Measurements from ENCODE around the gene NOL12. TPM values are rescaled to one million over a fixed set of nuclear protein-coding genes. Genes with fewer than 3 reads are reported as not detected.

NOL12 gene
- total RNA-seq, 3 donors from 2014 or later = 24.5 to 29.4 (median 24.6) TPM

GRCh38 chr22:37660709-37661045 is 25.5 kb upstream of the NOL12 start:
- no peak for DNase-seq (ENCODE audit: low spot score in 2 of 2)
- peaks cover 4 to 17% of the 10 kb centered on the region in 2 donors for H3K4me1 ChIP-seq
- TF ChIP-seq POLR2AphosphoS5 (IDR thresholded peaks at IDR 0.05) (no peak), CTCF (IDR thresholded peaks at IDR 0.05) (no peak), POLR2A (IDR thresholded peaks at IDR 0.05) (no peak)
- no peaks in the 10 kb centered on the region for H3K9me3 ChIP-seq
- H3K4me3 ChIP-seq = peak overlapping the region in 1 of 3 donors; percentile 1
- H3K36me3 ChIP-seq = no peaks in the 10 kb centered on the region
- peak overlapping the region; percentile 63 to 82 for H3K27ac ChIP-seq
- intact Hi-C loops (cut with DNase I; ENCODE audit: low total_unique reads) = no loop called here
- no peaks in the 10 kb centered on the region for H3K27me3 ChIP-seq

- Histone ChIP-seq H3K27ac (peak overlapping the region; percentile 63 to 82), H3K4me1 (peaks cover 4 to 17% of the 10 kb centered on the region in 2 donors), H3K4me3 (peak overlapping the region in 1 of 3 donors; percentile 1), H3K27me3 (no peaks in the 10 kb centered on the region), H3K9me3 (no peaks in the 10 kb centered on the region), H3K36me3 (no peaks in the 10 kb centered on the region)
- TF ChIP-seq POLR2A (IDR thresholded peaks at IDR 0.05) = no peak
- no peak for DNase-seq (ENCODE audit: low spot score in 2 of 2)
- intact Hi-C loops (cut with DNase I; ENCODE audit: low total_unique reads) = no loop called here
Observed at GRCh38 chr22:37661160-37661924, 24.8 kb upstream of the NOL12 start.

- no peaks in the 10 kb centered on the region for H3K9me3 ChIP-seq
- peaks cover 4 to 17% of the 10 kb centered on the region in 2 donors for H3K4me1 ChIP-seq
- peak overlapping the region; percentile 10 to 63 for H3K27ac ChIP-seq
- no peaks in the 10 kb centered on the region for H3K36me3 ChIP-seq
- H3K27me3 ChIP-seq = no peaks in the 10 kb centered on the region
- TF ChIP-seq POLR2A (IDR thresholded peaks at IDR 0.05) (no peak), POLR2AphosphoS5 (IDR thresholded peaks at IDR 0.05) (no peak), CTCF (IDR thresholded peaks at IDR 0.05) (no peak)
- intact Hi-C loops (cut with DNase I; ENCODE audit: low total_unique reads) = no loop called here
- H3K4me3 ChIP-seq = no peak overlapping the region
- no peak for DNase-seq (ENCODE audit: low spot score in 2 of 2)
Observed at GRCh38 chr22:37662039-37662438, 24.1 kb upstream of the NOL12 start.

- Histone ChIP-seq H3K36me3 (no peaks in the 10 kb centered on the region), H3K4me3 (no peak overlapping the region), H3K27ac (peak overlapping the region in 1 of 2 donors; percentile 36), H3K4me1 (peaks cover 4 to 17% of the 10 kb centered on the region in 2 donors), H3K27me3 (no peaks in the 10 kb centered on the region), H3K9me3 (no peaks in the 10 kb centered on the region)
- no peak for DNase-seq (ENCODE audit: low spot score in 2 of 2)
- intact Hi-C loops (cut with DNase I; ENCODE audit: low total_unique reads) = no loop called here
- no peak for TF ChIP-seq POLR2A (IDR thresholded peaks at IDR 0.05)
Observed at GRCh38 chr22:37663521-37664140, 22.5 kb upstream of the NOL12 start.

GRCh38 chr22:37664249-37665101 is 21.7 kb upstream of the NOL12 start:
- TF ChIP-seq POLR2A (IDR thresholded peaks at IDR 0.05) = no peak
- peak in 1 of 3 donors; percentile 25 for TF ChIP-seq POLR2AphosphoS5 (IDR thresholded peaks at IDR 0.05)
- Histone ChIP-seq H3K4me1 (peaks cover 4 to 15% of the 10 kb centered on the region in 2 donors), H3K27me3 (no peaks in the 10 kb centered on the region), H3K4me3 (no peak overlapping the region), H3K36me3 (no peaks in the 10 kb centered on the region), H3K9me3 (no peaks in the 10 kb centered on the region), H3K27ac (peak overlapping the region; percentile 48 to 70)
- peak in 1 of 2 donors; percentile 72 for DNase-seq (ENCODE audit: low spot score in 2 of 2)
- intact Hi-C loops (cut with DNase I; ENCODE audit: low total_unique reads) = no loop called here

GRCh38 chr22:37665487-37665886 is 20.7 kb upstream of the NOL12 start:
- intact Hi-C loops (cut with DNase I; ENCODE audit: low total_unique reads) = no loop called here
- no peak for TF ChIP-seq POLR2A (IDR thresholded peaks at IDR 0.05)
- TF ChIP-seq POLR2AphosphoS5 (IDR thresholded peaks at IDR 0.05) = no peak
- TF ChIP-seq CTCF (IDR thresholded peaks at IDR 0.05) = no peak
- peaks cover 4 to 5% of the 10 kb centered on the region in 2 donors for H3K4me1 ChIP-seq
- no peak for DNase-seq (ENCODE audit: low spot score in 2 of 2)
- H3K4me3 ChIP-seq = no peak overlapping the region
- no peaks in the 10 kb centered on the region for H3K9me3 ChIP-seq
- no peaks in the 10 kb centered on the region for H3K27me3 ChIP-seq
- no peaks in the 10 kb centered on the region for H3K36me3 ChIP-seq
- peak overlapping the region; percentile 48 to 70 for H3K27ac ChIP-seq
